ACC112 (cell line): ENCODE results near the gene PRG3.

Experiments used
- H2AFZ ChIP-seq: fragments of 200-600 bp; sonication (generic); one replicate; pipeline ENCODE4 v1.6.0; 2017; ENCODE audit warnings: antibody characterized with exemption, low read length; ENCODE audit not compliant: unreplicated experiment
- H3K27ac ChIP-seq: fragments of 200-600 bp; sonication (generic); 2 replicates; pipeline ENCODE4 v1.5.1; 2014; ENCODE audit warnings: low read depth, mild to moderate bottlenecking, antibody characterized with exemption, low read length, moderate library complexity
- H3K27me3 ChIP-seq: fragments of 200-600 bp; sonication (generic); 2 replicates; pipeline ENCODE4 v1.6.1; 2014; ENCODE audit warnings: mild to moderate bottlenecking, antibody characterized with exemption, low read length, moderate library complexity, mixed read lengths; ENCODE audit not compliant: insufficient read depth
- H3K36me3 ChIP-seq: fragments of 200-600 bp; sonication (generic); 2 replicates; pipeline ENCODE4 v1.6.1; 2016; ENCODE audit warnings: mild to moderate bottlenecking, antibody characterized with exemption, low read length, moderate library complexity, mixed read lengths; ENCODE audit not compliant: insufficient read depth
- H3K4me1 ChIP-seq: fragments of 200-600 bp; sonication (generic); one replicate; pipeline ENCODE4 v1.6.1; 2016; ENCODE audit warnings: low read length, mixed read lengths; ENCODE audit not compliant: insufficient read depth, unreplicated experiment, control insufficient read depth
- H3K4me3 ChIP-seq: fragments of 200-600 bp; sonication (generic); 2 replicates; pipeline ENCODE4 v1.5.1; 2014; ENCODE audit warnings: mild to moderate bottlenecking, low read depth, low read length
- H3K79me2 ChIP-seq: fragments of 200-600 bp; sonication (generic); one replicate; pipeline ENCODE4 v1.6.0; 2016; ENCODE audit warnings: low read length; ENCODE audit not compliant: control insufficient read depth, unreplicated experiment, insufficient read depth

The PRG3 gene

DNA sequence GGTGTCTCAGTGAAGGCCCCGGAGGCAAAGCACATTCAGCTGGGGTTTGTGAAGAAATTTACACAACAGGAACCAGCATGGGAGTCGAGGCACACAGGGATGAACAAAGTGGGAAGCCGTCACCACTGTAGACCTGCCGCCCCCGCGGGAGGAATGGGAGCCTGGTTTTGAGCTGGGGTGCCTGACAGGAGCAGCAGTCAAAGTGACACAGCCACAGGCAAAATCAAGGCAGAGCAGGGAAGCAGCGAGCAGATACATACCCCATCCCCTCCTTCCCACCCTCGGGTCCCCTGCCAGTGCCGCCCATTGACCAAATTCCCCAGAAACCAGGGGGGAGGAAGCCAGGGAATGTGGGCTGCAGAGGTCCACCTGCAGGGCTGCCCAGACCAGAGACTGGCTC lies 22.0 kb downstream of the PRG3 start:
- Histone ChIP-seq H3K36me3 (no peaks in the 10 kb centered on the region), H2AFZ (no peak overlapping the region), H3K79me2 (no peaks in the 10 kb centered on the region), H3K27me3 (peaks cover 24% of the 10 kb centered on the region), H3K4me3 (no peak overlapping the region), H3K27ac (no peak overlapping the region), H3K4me1 (no peaks in the 10 kb centered on the region)

DNA sequence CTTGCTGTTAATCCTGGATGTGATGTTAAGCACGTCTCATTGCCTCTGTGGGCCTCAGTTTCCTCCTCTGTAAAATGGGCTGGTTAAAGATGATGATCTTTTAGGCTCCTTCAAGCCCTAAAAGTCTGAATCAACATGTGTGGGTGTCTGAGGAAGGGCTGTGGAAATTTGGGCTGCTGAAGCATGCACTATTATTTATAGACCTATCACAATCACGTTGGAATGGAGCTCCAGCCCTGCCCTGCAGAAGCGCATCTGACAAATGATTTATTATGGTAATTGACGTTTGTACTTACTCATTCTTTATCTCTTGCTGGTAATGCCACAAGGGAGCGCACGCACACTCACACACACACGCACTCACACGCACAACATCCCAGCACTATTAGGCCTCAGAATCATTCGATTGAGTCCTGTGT lies 22.4 kb downstream of the PRG3 start:
- no peak overlapping the region for H3K27ac ChIP-seq
- no peaks in the 10 kb centered on the region for H3K4me1 ChIP-seq
- no peak overlapping the region for H3K4me3 ChIP-seq
- H3K36me3 ChIP-seq = no peaks in the 10 kb centered on the region
- no peak overlapping the region for H2AFZ ChIP-seq
- H3K27me3 ChIP-seq = peaks cover 19% of the 10 kb centered on the region
- H3K79me2 ChIP-seq = no peaks in the 10 kb centered on the region

DNA sequence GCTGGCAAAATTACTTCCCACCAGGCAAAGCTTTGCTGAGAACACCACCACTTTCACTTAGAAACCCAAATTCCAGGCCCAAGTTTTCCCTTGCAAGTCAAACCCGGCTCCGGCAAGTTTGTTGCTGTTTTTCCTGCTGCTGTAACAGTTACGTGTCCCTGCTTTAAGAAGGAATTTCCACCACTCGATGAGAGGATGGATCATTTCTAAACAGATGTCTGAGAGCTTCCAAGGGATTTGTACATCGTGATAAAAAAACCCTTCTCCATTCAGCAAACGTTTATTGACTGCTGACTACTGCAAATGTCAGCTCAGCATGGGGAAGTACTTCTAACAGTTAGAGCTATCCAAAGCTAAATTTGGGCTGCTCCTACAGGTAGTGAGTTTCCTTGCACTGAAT lies 23.1 kb downstream of the PRG3 start:
- Histone ChIP-seq H3K36me3 (no peaks in the 10 kb centered on the region), H3K4me3 (no peak overlapping the region), H3K79me2 (no peaks in the 10 kb centered on the region), H3K27ac (no peak overlapping the region), H3K27me3 (peaks cover 12% of the 10 kb centered on the region), H2AFZ (no peak overlapping the region), H3K4me1 (no peaks in the 10 kb centered on the region)

DNA sequence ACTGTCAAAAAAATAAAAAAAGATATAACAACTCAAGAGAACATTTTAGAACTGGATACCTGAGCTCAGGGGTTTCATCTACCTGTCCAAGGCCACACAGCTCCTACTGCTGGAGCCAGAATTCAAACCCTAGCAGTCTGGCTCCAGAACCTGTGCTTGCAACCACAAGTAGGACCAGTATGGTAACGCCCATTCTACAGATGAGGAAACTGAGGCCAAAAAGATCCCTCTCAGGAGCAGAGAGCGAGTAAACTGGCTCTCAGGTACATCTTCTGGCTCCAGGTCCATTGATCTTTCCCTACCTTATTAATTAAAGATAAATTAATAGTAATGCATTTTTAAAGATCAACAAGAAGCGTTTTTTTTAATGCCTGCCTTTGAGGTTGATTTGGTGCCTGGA lies 23.6 kb downstream of the PRG3 start:
- H3K27me3 ChIP-seq = peaks cover 12% of the 10 kb centered on the region
- H3K4me1 ChIP-seq = no peaks in the 10 kb centered on the region
- no peak overlapping the region for H3K27ac ChIP-seq
- no peak overlapping the region for H2AFZ ChIP-seq
- H3K4me3 ChIP-seq = no peak overlapping the region
- no peaks in the 10 kb centered on the region for H3K79me2 ChIP-seq
- H3K36me3 ChIP-seq = no peaks in the 10 kb centered on the region

DNA sequence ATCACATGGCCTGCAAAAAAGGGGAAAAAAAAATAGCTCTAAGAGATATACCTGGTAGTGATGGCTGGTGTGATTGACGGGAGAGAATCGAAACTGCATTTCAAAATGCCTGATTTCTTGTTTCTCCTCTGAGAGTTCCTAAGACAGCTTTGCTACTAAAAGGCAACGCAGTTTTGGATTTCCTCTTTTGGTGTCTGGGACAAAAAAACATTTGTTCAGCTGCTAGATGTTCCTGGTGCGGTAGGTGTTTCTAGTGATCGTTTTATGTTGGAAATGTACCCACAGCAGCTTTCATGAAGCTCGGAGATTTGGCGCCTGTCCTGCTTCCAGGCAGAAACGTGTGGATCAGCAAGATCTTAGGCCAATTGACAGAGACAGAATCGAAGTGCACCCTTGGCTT lies 24.7 kb downstream of the PRG3 start:
- H3K79me2 ChIP-seq = no peaks in the 10 kb centered on the region
- no peak overlapping the region for H3K4me3 ChIP-seq
- H2AFZ ChIP-seq = no peak overlapping the region
- H3K36me3 ChIP-seq = peaks cover 4% of the 10 kb centered on the region; the same call in 1 of the 2 replicates
- H3K27me3 ChIP-seq = peaks cover 7% of the 10 kb centered on the region; the same call in 1 of the 2 replicates
- H3K27ac ChIP-seq = no peak overlapping the region
- H3K4me1 ChIP-seq = no peaks in the 10 kb centered on the region

DNA sequence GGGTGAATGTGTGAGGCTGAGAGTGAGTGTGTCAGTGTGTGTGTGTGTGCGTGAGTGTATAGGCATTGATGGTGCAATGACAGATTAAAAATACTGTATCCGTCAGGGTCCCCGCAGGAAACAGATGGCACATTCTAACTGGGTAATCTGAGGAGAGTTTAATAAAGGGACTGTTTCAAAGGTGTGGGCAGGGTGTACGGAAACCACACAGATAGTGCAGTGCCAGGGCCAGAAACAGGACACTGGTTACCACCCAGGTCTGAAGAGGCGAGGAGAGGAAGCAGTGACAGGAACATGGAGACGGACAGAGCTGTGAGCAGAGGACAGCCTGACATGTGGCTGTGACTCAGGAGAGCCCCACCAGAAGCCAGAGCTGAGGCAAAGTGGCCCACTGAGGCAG lies 26.3 kb downstream of the PRG3 start:
- Histone ChIP-seq H3K27ac (no peak overlapping the region), H3K79me2 (no peaks in the 10 kb centered on the region), H3K27me3 (peaks cover 7% of the 10 kb centered on the region; the same call in 1 of the 2 replicates), H2AFZ (no peak overlapping the region), H3K36me3 (peaks cover 6% of the 10 kb centered on the region; the same call in 1 of the 2 replicates), H3K4me1 (peaks cover under 1% of the 10 kb centered on the region), H3K4me3 (no peak overlapping the region)

DNA sequence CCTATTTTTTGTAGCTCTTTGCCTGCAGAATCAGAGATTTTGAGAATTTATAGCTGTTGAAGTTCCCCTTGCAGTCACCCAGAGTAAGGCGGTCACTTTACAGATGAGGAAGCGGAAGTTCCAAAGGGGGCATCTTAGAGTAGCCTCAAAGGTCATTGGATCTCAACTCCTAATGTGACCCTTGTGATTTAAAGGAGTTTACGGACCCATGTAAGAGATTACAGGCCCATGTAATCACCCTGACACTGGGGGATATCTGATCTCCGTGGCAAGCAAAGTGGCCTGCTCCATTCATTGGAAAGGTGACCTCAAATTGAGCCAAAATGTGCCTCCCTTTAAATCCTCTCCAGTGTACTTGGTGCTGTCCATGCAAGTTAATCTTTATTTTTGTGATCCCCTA lies 27.1 kb downstream of the PRG3 start:
- Histone ChIP-seq H3K27me3 (peaks cover 7% of the 10 kb centered on the region; the same call in 1 of the 2 replicates), H2AFZ (no peak overlapping the region), H3K36me3 (peaks cover 6% of the 10 kb centered on the region; the same call in 1 of the 2 replicates), H3K79me2 (no peaks in the 10 kb centered on the region), H3K4me1 (peaks cover 5% of the 10 kb centered on the region), H3K4me3 (no peak overlapping the region), H3K27ac (no peak overlapping the region)

DNA sequence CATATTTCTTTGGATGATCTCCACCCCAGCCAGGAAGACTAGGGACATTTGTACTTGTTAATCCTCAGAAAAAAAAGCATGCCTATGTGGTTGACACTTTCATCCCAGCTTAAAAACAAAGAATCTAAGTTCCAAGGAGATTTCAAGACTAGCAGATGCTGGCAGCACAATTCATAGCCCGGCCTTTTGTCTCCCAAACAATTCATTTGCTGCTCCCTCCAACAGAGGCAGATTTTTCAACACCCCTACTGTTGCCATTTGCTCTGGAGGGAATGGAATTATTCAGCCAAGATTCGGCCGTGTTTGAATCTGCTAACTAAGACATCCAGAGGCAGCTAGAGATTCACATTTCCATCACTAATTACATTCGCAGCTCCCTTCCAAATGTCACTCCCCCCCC lies 27.5 kb downstream of the PRG3 start:
- Histone ChIP-seq H3K27ac (no peak overlapping the region), H3K27me3 (peaks cover 7% of the 10 kb centered on the region; the same call in 1 of the 2 replicates), H3K36me3 (peaks cover 6% of the 10 kb centered on the region; the same call in 1 of the 2 replicates), H3K4me1 (peaks cover 5% of the 10 kb centered on the region), H2AFZ (no peak overlapping the region), H3K4me3 (no peak overlapping the region), H3K79me2 (no peaks in the 10 kb centered on the region)

DNA sequence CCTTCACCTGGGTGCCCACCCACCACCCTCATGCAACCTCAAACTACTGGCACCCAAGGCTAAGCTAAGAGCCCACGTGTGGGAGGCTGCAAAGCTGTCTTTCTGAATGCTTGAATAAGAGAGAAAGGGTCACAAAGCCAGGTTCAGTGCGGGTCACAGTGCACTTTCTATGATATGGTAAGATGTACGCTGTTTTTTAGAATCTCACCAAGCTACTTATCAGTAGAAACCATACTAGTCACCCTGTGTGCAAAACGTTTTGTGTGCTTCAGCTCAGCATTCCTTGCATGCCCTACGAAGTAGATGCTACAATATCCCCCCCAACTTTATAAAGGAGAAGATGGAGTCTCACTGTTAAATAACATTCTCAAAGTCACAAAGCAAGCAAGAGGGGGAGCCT lies 27.9 kb downstream of the PRG3 start:
- Histone ChIP-seq H3K27ac (no peak overlapping the region), H3K27me3 (peaks cover 7% of the 10 kb centered on the region; the same call in 1 of the 2 replicates), H3K4me3 (no peak overlapping the region), H2AFZ (no peak overlapping the region), H3K79me2 (no peaks in the 10 kb centered on the region), H3K36me3 (peaks cover 6% of the 10 kb centered on the region; the same call in 1 of the 2 replicates), H3K4me1 (peaks cover 5% of the 10 kb centered on the region)

DNA sequence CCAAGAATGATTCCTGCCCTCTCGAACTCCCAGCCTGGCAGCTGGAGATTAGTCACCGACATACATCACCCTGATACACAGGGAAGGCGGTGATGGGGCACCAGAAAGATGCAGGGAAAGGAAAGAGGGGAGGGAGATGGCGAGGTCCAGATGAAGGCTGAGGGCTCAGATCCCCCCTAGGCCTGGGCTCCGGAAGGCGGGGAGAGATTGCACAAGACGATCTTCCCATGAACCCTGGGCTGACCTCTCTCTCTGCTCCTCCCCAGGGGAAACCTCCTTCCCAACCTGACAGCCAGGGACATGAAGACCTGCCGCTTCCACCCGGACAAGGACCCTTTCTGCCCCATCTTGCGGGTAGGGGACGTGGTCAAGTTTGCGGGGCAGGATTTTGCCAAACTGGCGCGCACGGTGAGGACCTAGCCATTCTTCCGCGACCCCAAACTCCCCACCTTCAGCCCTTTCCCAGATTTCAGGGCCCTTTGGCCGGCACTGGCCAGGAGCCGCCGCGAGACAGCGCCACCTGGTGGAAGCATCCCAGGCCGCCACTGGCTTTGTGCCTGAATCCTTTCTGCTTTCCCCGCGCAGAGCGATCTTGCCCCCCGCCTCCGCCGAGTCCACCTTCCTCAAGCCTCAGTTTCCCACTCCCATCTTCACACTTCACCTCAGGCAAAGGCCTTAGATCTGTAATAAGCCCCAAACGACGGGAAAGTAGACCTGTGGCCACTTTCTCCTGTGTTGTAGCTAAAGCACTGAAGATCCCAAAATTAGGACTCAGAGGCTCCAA lies 31.3 kb downstream of the PRG3 start:
- Histone ChIP-seq H3K27me3 (peaks cover 7% of the 10 kb centered on the region; the same call in 1 of the 2 replicates), H3K79me2 (no peaks in the 10 kb centered on the region), H3K4me1 (peaks cover 5% of the 10 kb centered on the region), H2AFZ (no peak overlapping the region), H3K27ac (no peak overlapping the region), H3K36me3 (peaks cover 6% of the 10 kb centered on the region; the same call in 1 of the 2 replicates), H3K4me3 (no peak overlapping the region)
